ENCODE data around the gene BRSK2.
"Not testable (repeated sequence)": the region's sequence is repeated elsewhere in the genome, so short reads cannot be mapped to it uniquely, and the experiment has no call there.

BRSK2 gene

GRCh38 chr11:1433568-1433967, 43.8 kb downstream of the BRSK2 start:
- Mint-ChIP-seq H3K27ac (no peak overlapping the region), H3K27me3 (ENCODE audit: low read depth, poor library complexity) (peaks cover 11% of the 10 kb centered on the region), H3K4me1 (no peaks in the 10 kb centered on the region), H3K9me3 (no peaks in the 10 kb centered on the region), H3K4me3 (no peak overlapping the region), H3K36me3 (ENCODE audit: low read depth) (no peaks in the 10 kb centered on the region)
- no peak for DNase-seq
- no peak for TF ChIP-seq CTCF (IDR thresholded peaks at IDR 0.05)

GRCh38 chr11:1433977-1434640, 44.4 kb downstream of the BRSK2 start:
- Mint-ChIP-seq H3K4me3 (no peak overlapping the region), H3K9me3 (no peaks in the 10 kb centered on the region), H3K4me1 (no peaks in the 10 kb centered on the region), H3K27ac (no peak overlapping the region), H3K27me3 (ENCODE audit: low read depth, poor library complexity) (peaks cover 11% of the 10 kb centered on the region), H3K36me3 (ENCODE audit: low read depth) (no peaks in the 10 kb centered on the region)
- DNase-seq, result no peak
- no peak for TF ChIP-seq CTCF (IDR thresholded peaks at IDR 0.05)

GRCh38 chr11:1435479-1435819, 45.7 kb downstream of the BRSK2 start:
- peaks cover 11% of the 10 kb centered on the region for H3K27me3 Mint-ChIP-seq (ENCODE audit: low read depth, poor library complexity)
- not testable (repeated sequence) for H3K9me3 Mint-ChIP-seq; H3K4me3 Mint-ChIP-seq; H3K36me3 Mint-ChIP-seq (ENCODE audit: low read depth); H3K4me1 Mint-ChIP-seq; H3K27ac Mint-ChIP-seq; DNase-seq

GRCh38 chr11:1435820-1436467, 46.2 kb downstream of the BRSK2 start:
- Mint-ChIP-seq H3K27me3 (ENCODE audit: low read depth, poor library complexity) (peaks cover 11% of the 10 kb centered on the region), H3K4me1 (no peaks in the 10 kb centered on the region), H3K27ac (no peak overlapping the region), H3K36me3 (ENCODE audit: low read depth) (no peaks in the 10 kb centered on the region), H3K4me3 (no peak overlapping the region), H3K9me3 (no peaks in the 10 kb centered on the region)
- DNase-seq, result peak; percentile 55
- no peak for TF ChIP-seq CTCF (IDR thresholded peaks at IDR 0.05)

- no peak for TF ChIP-seq CTCF (IDR thresholded peaks at IDR 0.05)
- Mint-ChIP-seq H3K27me3 (ENCODE audit: low read depth, poor library complexity) (peaks cover 11% of the 10 kb centered on the region), H3K4me1 (no peaks in the 10 kb centered on the region), H3K36me3 (ENCODE audit: low read depth) (no peaks in the 10 kb centered on the region), H3K27ac (no peak overlapping the region), H3K4me3 (no peak overlapping the region), H3K9me3 (no peaks in the 10 kb centered on the region)
- no peak for DNase-seq
Measured at GRCh38 chr11:1436468-1437039, 46.8 kb downstream of the BRSK2 start.

- no peak for TF ChIP-seq CTCF (IDR thresholded peaks at IDR 0.05)
- Mint-ChIP-seq H3K9me3 (no peaks in the 10 kb centered on the region), H3K4me1 (no peaks in the 10 kb centered on the region), H3K27ac (no peak overlapping the region), H3K36me3 (ENCODE audit: low read depth) (no peaks in the 10 kb centered on the region), H3K27me3 (ENCODE audit: low read depth, poor library complexity) (peaks cover 11% of the 10 kb centered on the region), H3K4me3 (no peak overlapping the region)
- no peak for DNase-seq
Measured at GRCh38 chr11:1437500-1437899, 47.8 kb downstream of the BRSK2 start.

Measured in nephron progenitor cell (in vitro differentiated cells).